ENCODE measurements around the gene CYP46A1.

CYP46A1 gene

GRCh38 chr14:99745307-99745951 is 61.3 kb downstream of the CYP46A1 start:
- no peak for DNase-seq (ENCODE audit: low read depth)

GRCh38 chr14:99747167-99747566 is 63.1 kb downstream of the CYP46A1 start:
- DNase-seq (ENCODE audit: low read depth) = no peak

- DNase-seq (ENCODE audit: low read depth) = no peak
Measured at GRCh38 chr14:99747582-99748330, 63.7 kb downstream of the CYP46A1 start.

DNA sequence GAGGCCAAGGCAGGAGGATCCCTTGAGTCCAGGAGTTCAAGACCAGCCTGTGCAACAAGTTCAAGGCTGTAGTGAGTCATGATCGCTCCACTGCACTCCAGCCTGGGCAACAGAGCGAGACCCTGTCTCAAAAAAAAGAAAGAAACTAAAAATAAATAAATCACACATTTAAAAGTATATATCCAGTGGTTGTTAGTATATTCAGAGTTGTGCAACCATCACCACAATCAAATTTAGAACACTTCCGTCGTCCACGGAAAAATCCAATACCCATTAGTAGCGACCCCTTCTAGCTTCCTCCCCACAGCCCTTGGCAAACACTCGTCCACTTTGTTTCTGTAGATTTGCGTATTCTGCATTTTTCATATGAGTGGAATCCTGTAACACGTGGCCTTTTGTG is 64.4 kb downstream of the CYP46A1 start:
- DNase-seq (ENCODE audit: low read depth) = no peak

- no peak for DNase-seq (ENCODE audit: low read depth)
Measured at GRCh38 chr14:99749142-99749541, 65.0 kb downstream of the CYP46A1 start.

- DNase-seq (ENCODE audit: low read depth) = no peak
Measured at GRCh38 chr14:99749763-99750715, 65.9 kb downstream of the CYP46A1 start.

DNA sequence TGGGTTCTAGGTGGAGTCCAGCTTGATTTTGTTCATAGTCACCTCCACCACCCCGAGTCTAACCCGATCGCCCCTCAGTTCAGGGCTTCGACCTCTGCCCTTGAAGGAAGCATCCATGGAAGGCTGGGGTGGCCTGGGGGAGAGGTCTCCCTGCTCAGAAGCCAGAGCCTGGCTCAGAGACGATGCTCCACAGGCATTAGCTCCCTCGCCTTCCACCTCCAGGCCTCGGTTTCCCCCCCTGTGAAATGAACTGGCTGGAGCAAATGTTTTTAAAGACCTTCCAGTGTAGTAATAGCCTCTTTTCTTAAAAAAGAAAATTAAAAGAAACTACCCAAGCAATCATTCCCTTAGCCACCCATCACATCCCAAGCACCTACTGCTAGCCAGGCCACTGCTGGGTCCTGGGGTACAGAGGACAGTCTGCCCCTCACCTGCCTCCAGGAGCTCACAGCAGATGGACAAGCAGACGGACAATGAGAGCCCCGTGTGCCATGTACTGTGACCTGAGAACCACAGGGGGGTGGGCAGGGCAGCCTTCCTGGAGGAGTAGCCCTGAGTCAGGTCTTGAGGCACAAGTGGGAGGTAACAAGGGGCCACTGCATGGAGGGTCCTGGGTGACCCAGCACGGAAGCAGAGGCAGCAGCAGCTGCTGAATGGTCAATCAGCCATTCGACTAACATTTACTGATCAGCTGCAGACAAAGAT is 66.8 kb downstream of the CYP46A1 start:
- DNase-seq (ENCODE audit: low read depth) = no peak

- no peak for DNase-seq (ENCODE audit: low read depth)
Measured at GRCh38 chr14:99751539-99752485, 67.7 kb downstream of the CYP46A1 start.

GRCh38 chr14:99752486-99753121 is 68.5 kb downstream of the CYP46A1 start:
- DNase-seq (ENCODE audit: low read depth) = no peak

DNA sequence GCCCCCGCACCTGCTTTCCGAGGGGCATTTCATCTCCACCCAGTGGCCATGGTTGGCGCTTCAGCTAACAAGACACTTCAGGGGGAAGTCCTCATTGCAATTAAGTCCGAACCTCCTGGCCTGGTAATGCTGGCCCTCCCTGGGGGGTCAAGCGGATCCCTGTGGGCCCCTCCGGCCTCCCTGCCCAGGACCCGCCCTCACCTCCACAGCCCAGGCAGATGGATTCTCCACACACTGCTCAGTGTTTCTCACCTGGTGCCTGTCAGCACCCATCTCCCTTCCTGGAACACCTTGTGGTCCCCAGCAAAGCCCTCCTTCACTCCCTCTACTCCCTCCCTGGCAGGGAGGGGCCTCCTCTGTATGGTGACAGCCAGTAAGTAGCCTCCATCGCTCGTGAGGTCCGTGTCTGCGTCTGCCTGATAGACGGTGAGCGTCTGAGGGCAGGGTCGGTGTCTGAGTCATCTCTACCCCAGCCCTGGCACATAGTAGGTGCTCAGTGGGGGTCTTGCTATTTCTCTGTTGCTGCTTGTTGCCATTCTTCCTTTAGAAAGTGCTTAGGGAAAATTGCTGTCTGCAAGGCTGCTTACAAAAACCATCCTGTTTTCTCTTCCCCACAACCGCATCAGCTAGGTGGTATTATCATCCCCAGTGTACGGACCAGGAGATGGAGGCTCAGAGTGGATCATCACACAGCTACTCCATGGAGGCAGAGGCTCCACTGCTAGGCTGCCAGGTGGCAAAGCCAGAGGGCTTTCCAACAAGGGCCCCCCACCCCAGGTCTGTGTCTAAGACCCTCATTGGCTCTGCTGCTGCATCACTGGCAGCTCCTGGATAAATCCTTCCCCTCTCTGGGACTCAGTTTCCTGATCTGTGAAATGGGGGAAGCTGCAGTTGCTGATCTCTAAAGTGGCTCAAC is 69.4 kb downstream of the CYP46A1 start:
- DNase-seq (ENCODE audit: low read depth) = no peak

DNA sequence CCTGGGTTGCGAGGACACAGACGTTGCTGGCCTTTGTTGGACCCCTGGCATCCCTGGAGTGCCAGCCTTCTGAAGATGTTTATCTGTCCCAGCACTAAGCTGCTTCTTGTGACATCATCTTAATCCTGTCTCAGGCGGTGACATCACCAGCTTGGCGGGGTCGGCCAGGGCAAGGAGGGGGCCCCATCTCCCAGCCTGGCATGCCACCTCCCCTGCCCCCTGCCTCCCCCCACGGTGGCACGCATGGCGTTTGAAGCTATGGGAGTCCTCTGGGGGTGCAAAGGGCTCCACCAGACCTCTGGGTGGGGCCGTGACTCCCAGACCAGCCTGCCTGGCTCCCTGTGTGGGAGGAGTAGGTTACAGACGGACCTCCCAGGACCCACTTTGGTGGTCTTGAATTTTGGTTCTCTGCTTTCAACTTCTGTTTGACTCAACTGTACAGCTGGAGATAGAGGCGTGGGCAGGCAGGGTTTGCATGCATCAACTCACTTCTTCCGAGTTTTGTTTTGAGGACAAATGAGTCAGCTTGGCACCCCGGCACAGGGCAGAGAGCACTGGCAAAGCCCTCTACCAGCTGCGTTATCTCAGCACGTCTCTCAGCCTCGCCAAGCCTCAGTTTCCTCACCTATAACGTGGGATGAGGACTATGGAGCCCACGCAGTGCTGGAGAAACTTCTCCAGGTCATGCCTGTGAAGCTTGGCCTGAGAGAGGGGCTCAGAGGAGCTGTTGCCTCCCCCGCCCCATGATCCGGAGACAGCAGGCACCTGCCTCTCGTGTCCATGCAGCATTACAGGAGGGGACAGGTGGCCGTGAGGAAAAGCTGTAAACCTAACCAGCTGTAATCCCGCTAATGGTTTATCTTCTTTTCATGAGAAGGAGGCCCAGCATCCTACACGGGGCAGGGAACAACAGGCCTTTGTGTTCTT is 70.3 kb downstream of the CYP46A1 start:
- DNase-seq (ENCODE audit: low read depth) = no peak

DNA sequence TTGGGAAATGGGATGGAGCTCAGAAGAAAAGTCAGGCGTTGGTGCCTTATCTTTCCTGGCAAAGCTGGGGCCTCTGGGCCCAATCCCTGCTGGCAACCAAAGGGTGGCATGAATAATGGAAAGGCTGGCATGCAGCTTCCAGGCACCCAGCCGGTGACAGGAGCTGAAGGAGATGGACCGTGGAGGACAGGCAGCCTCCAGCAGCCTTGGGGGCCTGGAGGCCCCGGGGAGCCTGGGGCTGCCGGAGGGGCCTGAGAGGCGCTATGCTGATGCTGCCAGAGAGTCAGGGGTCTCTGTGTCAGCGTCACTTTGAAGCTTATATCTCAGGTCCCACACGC is 70.9 kb downstream of the CYP46A1 start:
- no peak for DNase-seq (ENCODE audit: low read depth)

GRCh38 chr14:99755629-99756603 is 71.8 kb downstream of the CYP46A1 start:
- DNase-seq (ENCODE audit: low read depth) = no peak

DNA sequence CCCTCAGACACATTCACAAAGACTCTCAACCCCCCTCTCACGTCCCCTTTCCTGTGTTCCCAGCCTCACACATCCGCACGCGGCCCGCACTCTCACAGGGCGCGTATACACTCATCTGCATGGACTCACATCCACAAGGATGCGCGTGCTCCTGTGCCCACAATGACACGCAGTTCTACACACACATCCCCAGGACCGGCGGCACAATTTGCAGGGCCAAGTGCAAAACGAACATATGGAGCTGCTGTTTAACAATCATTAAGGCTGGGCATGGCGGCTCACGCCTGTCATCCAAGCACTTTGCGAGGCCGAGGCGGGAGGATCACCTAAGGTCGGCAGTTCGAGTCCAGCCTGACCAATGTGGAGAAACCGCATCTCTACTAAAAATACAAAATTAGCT is 72.7 kb downstream of the CYP46A1 start:
- DNase-seq (ENCODE audit: low read depth) = no peak

- DNase-seq (ENCODE audit: low read depth) = no peak
Measured at GRCh38 chr14:99757331-99758070, 73.4 kb downstream of the CYP46A1 start.

DNA sequence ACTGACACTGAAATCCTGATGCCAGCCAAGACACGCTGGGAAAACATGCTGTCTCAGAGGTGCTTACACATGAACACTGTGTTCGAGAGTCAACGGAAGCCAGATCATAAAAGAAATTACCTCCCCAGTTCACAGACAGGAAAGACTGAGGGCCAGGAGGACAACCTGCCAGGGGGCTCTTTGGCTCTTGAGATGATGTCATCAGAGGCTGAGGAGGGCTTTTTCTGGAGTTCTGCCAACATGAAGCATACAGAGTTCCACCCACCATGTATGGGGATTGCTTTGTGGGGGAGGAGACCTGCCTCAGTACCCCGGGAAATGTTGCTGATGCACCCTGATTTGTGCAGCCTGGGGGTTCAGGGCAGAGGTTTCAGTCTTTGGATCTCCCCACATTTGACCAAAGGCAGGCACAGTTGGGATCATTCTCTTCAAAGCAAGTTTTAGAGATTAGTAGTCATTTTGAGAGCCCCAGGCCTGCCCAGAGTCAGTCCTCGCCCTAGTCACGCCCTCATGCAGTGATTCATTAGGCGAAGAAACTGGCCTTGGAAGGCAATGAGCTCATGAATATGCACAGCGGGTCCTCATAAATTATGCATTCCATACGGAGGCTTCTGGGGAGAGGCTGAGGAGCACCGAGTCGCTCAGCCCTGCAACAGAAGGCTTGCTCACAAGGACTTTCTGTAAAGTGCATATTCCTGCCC is 74.2 kb downstream of the CYP46A1 start:
- no peak for DNase-seq (ENCODE audit: low read depth)
